Keratinocyte (primary cell): Measurements from ENCODE around the gene ERN2. TPM values are rescaled to one million over a fixed set of nuclear protein-coding genes. Genes with fewer than 3 reads are reported as not detected.

ENCODE experiments used
- DNase-seq: peaks from one replicate; pipeline ENCODE4 v3.0.0-alpha.2; 2011; ENCODE audit warnings: low read depth, missing footprints, low spot score
- FAIRE-seq: peaks from 2 replicates; lab custom pipeline; 2011; peaks lifted over from hg19 to GRCh38; lab: Jason Lieb, UNC
- H2AFZ ChIP-seq: 2 replicates; pipeline ENCODE4 v1.6.0; 2012; ENCODE audit warnings: low read length, control low read depth, inconsistent platforms; ENCODE audit not compliant: control insufficient read depth
- H3K27ac ChIP-seq: 2 replicates; pipeline ENCODE4 v1.5.1; 2011; ENCODE audit warnings: low read length; ENCODE audit not compliant: control insufficient read depth, insufficient read depth
- H3K27me3 ChIP-seq: 3 replicates; pipeline ENCODE4 v1.6.0; 2011; ENCODE audit warnings: low read length; ENCODE audit not compliant: control insufficient read depth, insufficient read depth; ENCODE audit errors: extremely low read depth
- H3K36me3 ChIP-seq, 2 experiments: 2 replicates in 1 of 2; 3 replicates in 1 of 2; pipeline ENCODE4 v1.5.1; 2011; ENCODE audit warnings: low read length in 2 of 2, mild to moderate bottlenecking in 1 of 2; ENCODE audit not compliant: control insufficient read depth in 2 of 2, insufficient read depth in 2 of 2; ENCODE audit errors: extremely low read depth in 1 of 2
- H3K4me1 ChIP-seq: 3 replicates; pipeline ENCODE4 v1.5.1; 2011; ENCODE audit warnings: low read length; ENCODE audit not compliant: control insufficient read depth, insufficient read depth; ENCODE audit errors: extremely low read depth
- H3K4me2 ChIP-seq: 3 replicates; pipeline ENCODE4 v1.6.0; 2011; ENCODE audit warnings: low read depth, low read length; ENCODE audit not compliant: control insufficient read depth, insufficient read depth; ENCODE audit errors: extremely low read depth
- H3K4me3 ChIP-seq, 3 experiments: fragments of 200-600 bp in 1 of 3; sonication (generic) in 1 of 3; 2 replicates in 2 of 3; 3 replicates in 1 of 3; pipeline ENCODE4 v1.5.1; 2011 to 2016; ENCODE audit warnings: low read length in 3 of 3, mild to moderate bottlenecking in 3 of 3, control low read depth in 2 of 3, inconsistent platforms in 1 of 3, low read depth in 1 of 3, mixed read lengths in 1 of 3, mixed run types in 1 of 3, moderate library complexity in 1 of 3; ENCODE audit not compliant: control insufficient read depth in 2 of 3, insufficient read depth in 2 of 3; ENCODE audit errors: extremely low read depth in 1 of 3
- H3K79me2 ChIP-seq: 2 replicates; pipeline ENCODE4 v1.6.0; 2012; ENCODE audit warnings: low read length; ENCODE audit not compliant: control insufficient read depth, insufficient read depth
- H3K9ac ChIP-seq: 3 replicates; pipeline ENCODE4 v1.6.0; 2011; ENCODE audit warnings: low read length; ENCODE audit not compliant: control insufficient read depth, insufficient read depth; ENCODE audit errors: extremely low read depth
- H3K9me1 ChIP-seq: 3 replicates; pipeline ENCODE4 v1.6.0; 2011; ENCODE audit warnings: low read length; ENCODE audit not compliant: control insufficient read depth, insufficient read depth; ENCODE audit errors: extremely low read depth
- H3K9me3 ChIP-seq: 2 replicates; pipeline ENCODE4 v1.5.1; 2012; ENCODE audit warnings: low read depth, low read length; ENCODE audit not compliant: control insufficient read depth
- H4K20me1 ChIP-seq: 3 replicates; pipeline ENCODE4 v1.6.0; 2011; ENCODE audit warnings: low read length; ENCODE audit not compliant: control insufficient read depth, insufficient read depth; ENCODE audit errors: extremely low read depth
- CTCF ChIP-seq, 3 experiments: IDR thresholded peaks in 1 of 3; conservative IDR thresholded peaks in 1 of 3; optimal IDR thresholded peaks in 1 of 3; 2 replicates in 2 of 3; 3 replicates in 1 of 3; pipeline versions ENCODE3 to v1.5.1; 2011; ENCODE audit warnings: low read length in 3 of 3, mild to moderate bottlenecking in 3 of 3, moderate library complexity in 2 of 3, control low read depth in 1 of 3, inconsistent platforms in 1 of 3; ENCODE audit not compliant: insufficient read depth in 2 of 3; ENCODE audit errors: extremely low read depth in 1 of 3
- EZH2 ChIP-seq: IDR thresholded peaks from one replicate; pipeline ENCODE4 v1.6.1; 2012; ENCODE audit warnings: inconsistent platforms, mild to moderate bottlenecking, low read length, moderate library complexity
- dilution Hi-C: fragments of 300-500 bp; cut with MboI; formaldehyde crosslinking; loops from one replicate; pipeline ENCODE4 v1.7.0; 2020; ENCODE audit warnings: low sequenced_read_pairs; ENCODE audit not compliant: extremely low pct_ligation_motif_present
- polyA plus RNA-seq, 5 experiments: library from polyadenylated mRNA; depleted of rRNA in 3 of 5; stranded (reverse) in 3 of 5; stranded (forward) in 1 of 5; unstranded in 1 of 5; fragments of >200 nt; gene quantifications; 1 replicate in 1 of 5; 2 replicates in 3 of 5; 3 replicates in 1 of 5; pipeline versions ENCODE4 v1.2.1 to v1.2.3, GENCODE V29; 2011 to 2012; ENCODE audit warnings: missing spikeins in 2 of 5, low read depth in 1 of 5, low replicate concordance in 1 of 5

The ERN2 gene
- polyA plus RNA-seq, 1 donor (not counting 4 experiments of a cell fraction or from before 2014, with no cell fraction given), result not detected

GRCh38 chr16:23705517-23705902 lies 7.5 kb downstream of the ERN2 start:
- Histone ChIP-seq H2AFZ (no peak overlapping the region), H3K9me1 (no peaks in the 10 kb centered on the region), H3K36me3 (no peaks in the 10 kb centered on the region), H3K79me2 (no peaks in the 10 kb centered on the region), H3K27me3 (peaks cover 4% of the 10 kb centered on the region), H3K9me3 (peaks cover 7% of the 10 kb centered on the region), H3K4me2 (no peak overlapping the region), H4K20me1 (no peaks in the 10 kb centered on the region), H3K27ac (no peak overlapping the region), H3K9ac (no peak overlapping the region), H3K4me1 (no peaks in the 10 kb centered on the region), H3K4me3 (no peak overlapping the region)
- TF ChIP-seq CTCF (optimal IDR thresholded peaks at IDR 0.05 in 1 of 3, IDR thresholded peaks at IDR 0.05 in 1 of 3, conservative IDR thresholded peaks at IDR 0.05 in 1 of 3; ENCODE audit: extremely low read depth in 1 of 3, insufficient read depth in 2 of 3, low read length in 3 of 3) (no peak), EZH2 (no peak)
- DNase-seq (no peak), FAIRE-seq (no peak)
- dilution Hi-C loops, result no loop called here

- FAIRE-seq, result no peak
- Histone ChIP-seq H3K9me3 (peaks cover 5% of the 10 kb centered on the region), H3K9me1 (no peaks in the 10 kb centered on the region), H3K9ac (no peak overlapping the region), H3K79me2 (no peaks in the 10 kb centered on the region), H4K20me1 (no peaks in the 10 kb centered on the region), H3K4me3 (no peak overlapping the region), H3K27ac (no peak overlapping the region), H3K4me2 (no peak overlapping the region), H3K27me3 (peaks cover 4% of the 10 kb centered on the region), H3K4me1 (no peaks in the 10 kb centered on the region), H2AFZ (no peak overlapping the region), H3K36me3 (no peaks in the 10 kb centered on the region)
- TF ChIP-seq CTCF (optimal IDR thresholded peaks at IDR 0.05 in 1 of 3, IDR thresholded peaks at IDR 0.05 in 1 of 3, conservative IDR thresholded peaks at IDR 0.05 in 1 of 3; ENCODE audit: extremely low read depth in 1 of 3, insufficient read depth in 2 of 3, low read length in 3 of 3), result no peak
- TF ChIP-seq EZH2, result no peak
- no peak for DNase-seq
- dilution Hi-C loops, result no loop called here
Observed at GRCh38 chr16:23704772-23705516, 8.1 kb downstream of the ERN2 start.
